Measurements from ENCODE around the gene HS3ST2.

HS3ST2 gene

DNA sequence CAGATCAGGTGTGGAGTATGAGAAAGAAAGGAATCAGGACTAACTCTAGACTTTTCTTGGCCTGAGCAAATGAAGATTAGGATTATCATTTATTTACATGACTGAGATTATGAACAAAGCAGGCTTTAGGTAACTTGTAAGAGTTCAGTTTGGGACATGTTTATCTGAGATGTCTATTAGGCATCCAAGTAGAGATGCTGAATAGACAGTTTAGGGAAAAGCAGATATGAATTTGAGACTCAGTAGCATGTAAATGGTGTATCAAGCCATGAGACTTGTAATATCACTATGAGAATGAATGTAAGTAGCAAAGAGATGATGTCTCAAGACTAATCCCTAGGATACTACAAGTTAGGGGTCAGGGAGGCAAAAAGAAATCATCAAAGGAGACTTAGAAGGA lies 8.6 kb upstream of the HS3ST2 start:
- no peak for DNase-seq (ENCODE audit: low spot score)
- H3K27ac ChIP-seq = no peak overlapping the region
- ChIA-PET CTCF (no interaction called here), POLR2A (ENCODE audit: low non-redundant PET) (no interaction called here)
- TF ChIP-seq, protein P1, sequence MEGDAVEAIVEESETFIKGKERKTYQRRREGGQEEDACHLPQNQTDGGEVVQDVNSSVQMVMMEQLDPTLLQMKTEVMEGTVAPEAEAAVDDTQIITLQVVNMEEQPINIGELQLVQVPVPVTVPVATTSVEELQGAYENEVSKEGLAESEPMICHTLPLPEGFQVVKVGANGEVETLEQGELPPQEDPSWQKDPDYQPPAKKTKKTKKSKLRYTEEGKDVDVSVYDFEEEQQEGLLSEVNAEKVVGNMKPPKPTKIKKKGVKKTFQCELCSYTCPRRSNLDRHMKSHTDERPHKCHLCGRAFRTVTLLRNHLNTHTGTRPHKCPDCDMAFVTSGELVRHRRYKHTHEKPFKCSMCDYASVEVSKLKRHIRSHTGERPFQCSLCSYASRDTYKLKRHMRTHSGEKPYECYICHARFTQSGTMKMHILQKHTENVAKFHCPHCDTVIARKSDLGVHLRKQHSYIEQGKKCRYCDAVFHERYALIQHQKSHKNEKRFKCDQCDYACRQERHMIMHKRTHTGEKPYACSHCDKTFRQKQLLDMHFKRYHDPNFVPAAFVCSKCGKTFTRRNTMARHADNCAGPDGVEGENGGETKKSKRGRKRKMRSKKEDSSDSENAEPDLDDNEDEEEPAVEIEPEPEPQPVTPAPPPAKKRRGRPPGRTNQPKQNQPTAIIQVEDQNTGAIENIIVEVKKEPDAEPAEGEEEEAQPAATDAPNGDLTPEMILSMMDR (conservative IDR thresholded peaks at IDR 0.05; ENCODE audit: low read depth) = no peak

DNA sequence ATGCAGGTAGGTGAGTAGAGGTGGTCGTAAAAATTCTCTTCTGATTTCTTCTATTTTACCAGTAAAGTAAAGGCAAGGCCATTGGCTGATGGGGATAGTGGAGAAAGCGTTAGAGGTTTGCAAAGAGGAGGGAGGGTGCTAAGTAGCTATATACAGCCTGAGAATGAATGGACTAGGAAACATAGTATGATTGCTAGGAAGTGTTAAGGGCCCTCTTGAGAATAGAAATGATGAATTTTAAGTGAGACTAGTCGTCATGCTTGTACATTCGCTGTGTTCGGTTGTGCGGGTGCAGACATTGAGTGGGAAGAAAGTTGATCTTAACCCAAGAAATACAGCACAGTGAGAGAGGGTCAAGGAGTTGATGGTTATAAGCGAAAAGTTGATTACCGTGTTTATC lies 7.2 kb upstream of the HS3ST2 start:
- ChIA-PET POLR2A (ENCODE audit: low non-redundant PET) (no interaction called here), CTCF (no interaction called here)
- TF ChIP-seq, protein P1 (conservative IDR thresholded peaks at IDR 0.05; ENCODE audit: low read depth) = no peak

DNA sequence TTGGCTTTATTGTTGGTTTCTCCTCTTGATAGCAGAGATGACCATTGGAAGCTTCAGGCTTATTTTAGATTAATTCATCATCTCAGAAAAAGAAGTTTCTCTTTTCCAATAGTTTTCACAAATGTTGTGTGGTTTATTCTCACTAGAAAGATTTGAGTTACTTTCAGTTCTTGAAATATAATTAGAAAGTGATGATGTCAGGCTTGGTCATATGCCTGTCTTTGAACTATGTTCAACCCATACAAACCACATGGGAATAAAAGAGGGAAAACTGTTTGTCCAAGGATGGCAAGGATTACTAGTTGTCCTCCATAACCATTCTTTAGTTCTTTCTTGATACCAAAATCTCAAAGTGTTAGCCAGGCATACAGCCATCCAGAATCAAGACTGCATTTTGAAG lies 3.7 kb upstream of the HS3ST2 start:
- TF ChIP-seq, protein P1 (conservative IDR thresholded peaks at IDR 0.05; ENCODE audit: low read depth) = no peak
- H3K27ac ChIP-seq = no peak overlapping the region
- POLR2A ChIA-PET (ENCODE audit: low non-redundant PET) = no interaction called here
- CTCF ChIA-PET = interaction anchor here (0.6 kb wide), 1 partner anchor 164 kb away, joined by 3 read pairs; no protein-coding TSS in a partner anchor
- no peak for DNase-seq (ENCODE audit: low spot score)

More for the DNA sequence above, 7.2 kb upstream of the HS3ST2 start:
- no peak for DNase-seq (ENCODE audit: low spot score)
- H3K27ac ChIP-seq = no peak overlapping the region

DNA sequence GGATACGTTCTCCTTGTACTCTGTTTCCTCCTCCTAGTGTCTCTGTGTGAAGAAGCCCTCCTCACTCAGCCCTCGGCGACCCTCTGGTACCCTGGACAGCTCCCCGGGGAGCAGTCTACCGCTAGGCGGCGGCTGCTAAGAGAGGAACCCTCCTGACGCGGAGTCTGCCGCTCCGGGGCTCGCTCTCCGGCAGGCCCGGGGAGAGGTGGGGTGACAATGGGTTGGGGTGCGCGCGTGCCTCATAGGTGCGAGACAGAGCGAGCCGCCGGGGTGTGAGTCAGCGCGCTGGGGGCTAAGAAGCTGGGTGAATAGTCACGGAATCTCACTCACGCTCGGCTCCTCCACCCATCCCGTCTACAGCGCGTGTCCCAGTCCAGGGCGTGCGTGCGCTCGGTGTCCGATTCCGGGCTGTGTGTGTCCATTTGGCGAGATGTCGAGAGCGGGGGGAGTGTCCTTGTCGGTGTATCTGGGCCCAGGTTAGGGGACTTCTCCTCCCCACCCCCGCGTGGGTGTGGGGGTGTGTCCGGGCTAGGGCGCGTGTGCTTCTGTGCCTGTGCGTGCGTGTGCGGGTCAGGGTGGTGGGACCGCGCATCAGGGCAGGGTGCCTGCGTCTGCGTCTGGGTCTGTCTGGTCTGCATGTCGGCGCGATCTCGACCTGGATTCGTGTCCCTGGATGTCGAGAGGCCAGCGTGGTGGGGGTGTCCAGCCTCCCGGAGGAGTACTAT lies 577 bp upstream of the HS3ST2 start:
- TF ChIP-seq, protein P1 (conservative IDR thresholded peaks at IDR 0.05; ENCODE audit: low read depth) = peak; percentile 72
- H3K27ac ChIP-seq = peak overlapping the region; percentile 75
- CTCF ChIA-PET = interaction anchor here (0.5 to 0.6 kb wide), 2 partner anchors 125 to 207 kb away, joined by 3 read pairs; no protein-coding TSS in a partner anchor
- POLR2A ChIA-PET (ENCODE audit: low non-redundant PET) = no interaction called here
- peak; percentile 65 for DNase-seq (ENCODE audit: low spot score)

DNA sequence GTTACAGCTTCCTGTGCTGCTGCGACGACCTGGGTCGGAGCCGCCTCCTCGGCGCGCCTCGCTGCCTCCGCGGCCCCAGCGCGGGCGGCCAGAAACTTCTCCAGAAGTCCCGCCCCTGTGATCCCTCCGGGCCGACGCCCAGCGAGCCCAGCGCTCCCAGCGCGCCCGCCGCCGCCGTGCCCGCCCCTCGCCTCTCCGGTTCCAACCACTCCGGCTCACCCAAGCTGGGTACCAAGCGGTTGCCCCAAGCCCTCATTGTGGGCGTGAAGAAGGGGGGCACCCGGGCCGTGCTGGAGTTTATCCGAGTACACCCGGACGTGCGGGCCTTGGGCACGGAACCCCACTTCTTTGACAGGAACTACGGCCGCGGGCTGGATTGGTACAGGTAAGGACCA lies 746 bp downstream of the HS3ST2 start:
- TF ChIP-seq, protein P1 (conservative IDR thresholded peaks at IDR 0.05; ENCODE audit: low read depth) = no peak
- DNase-seq (ENCODE audit: low spot score) = no peak
- CTCF ChIA-PET = interaction anchor here (0.7 to 1.2 kb wide), 2 partner anchors 42 to 239 kb away, joined by 3 read pairs; no protein-coding TSS in a partner anchor
- peak overlapping the region; percentile 75 for H3K27ac ChIP-seq
- POLR2A ChIA-PET (ENCODE audit: low non-redundant PET) = interaction anchor here (0.6 kb wide), 1 partner anchor 242 kb away, joined by 7 read pairs; no protein-coding TSS in a partner anchor

DNA sequence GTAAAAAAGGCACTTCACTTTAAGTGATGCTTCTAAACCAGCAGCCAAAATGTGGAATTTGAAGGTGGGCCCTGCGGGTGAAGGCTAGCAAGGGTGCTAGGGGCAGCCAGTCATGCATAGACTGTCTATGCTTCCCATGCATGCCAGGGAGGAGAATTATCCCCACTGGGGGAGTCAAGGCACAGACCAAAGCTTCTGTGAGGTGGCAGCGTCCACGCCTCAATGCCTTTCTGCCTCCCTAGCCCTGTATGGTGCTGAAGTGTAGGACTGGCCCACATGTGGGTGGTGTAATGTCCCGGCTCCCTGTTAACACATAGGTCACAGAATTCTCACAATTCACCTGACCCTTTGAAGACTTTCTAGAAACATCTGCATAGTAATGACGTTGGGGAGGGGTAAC lies 1.9 kb downstream of the HS3ST2 start:
- POLR2A ChIA-PET (ENCODE audit: low non-redundant PET) = no interaction called here
- CTCF ChIA-PET = interaction anchor here (0.6 kb wide), 1 partner anchor 593 kb away, joined by 3 read pairs; no protein-coding TSS in a partner anchor

More for the DNA sequence above, 1.9 kb downstream of the HS3ST2 start:
- TF ChIP-seq, protein P1 (conservative IDR thresholded peaks at IDR 0.05; ENCODE audit: low read depth) = no peak
- DNase-seq (ENCODE audit: low spot score) = no peak
- H3K27ac ChIP-seq = no peak overlapping the region; the same call in 1 of the 2 replicates

Data from RWPE1 (cell line).